ENCODE data around the gene OGA. TPM values are rescaled to one million over a fixed set of nuclear protein-coding genes. Genes with fewer than 3 reads are reported as not detected.
A peak's percentile ranks its signal among the peaks of the same experiment; 100 is the strongest.

OGA gene
- polyA plus RNA-seq, 3 donors = 6.9 to 104 (median 15.3) TPM

GRCh38 chr10:101761226-101761625, 57.0 kb downstream of the OGA start:
- TF ChIP-seq CTCF (IDR thresholded peaks at IDR 0.05) = no peak
- peaks cover 0 to 2% (median 0%) of the 10 kb centered on the region in 7 donors for H3K9me3 Mint-ChIP-seq
- H3K4me2 ChIP-seq (replicated peaks; ENCODE audit: extremely low read depth, low read length, poor library complexity, severe bottlenecking) = no peak overlapping the region
- H3K36me3 Mint-ChIP-seq = no peaks in the 10 kb centered on the region
- peaks cover 9 to 36% (median 14%) of the 10 kb centered on the region in 3 donors for H3K27me3 Mint-ChIP-seq (ENCODE audit: low read depth in 3 of 3)
- H3K9ac ChIP-seq (ENCODE audit: insufficient read depth, low read length, poor library complexity, severe bottlenecking) = no peak overlapping the region
- H3K4me3 Mint-ChIP-seq = no peak overlapping the region
- no peak overlapping the region for H2AFZ ChIP-seq (ENCODE audit: insufficient read depth, low read depth, low read length, poor library complexity, severe bottlenecking)
- no peaks in the 10 kb centered on the region for H3K27me3 ChIP-seq (ENCODE audit: control insufficient read depth in 2 of 2, insufficient read depth in 2 of 2, low read length in 2 of 2)
- intact Hi-C loops (cut with micrococcal nuclease) = no loop called here
- 100% methylated on average over 4 of the region's 9 CpGs for WGBS (ENCODE audit: insufficient coverage)
- no peaks in the 10 kb centered on the region for H3K36me3 ChIP-seq (replicated peaks in 1 of 2; ENCODE audit: control insufficient read depth in 1 of 2, insufficient read depth in 2 of 2, low read length in 2 of 2)
- no peak overlapping the region for H3K4me3 ChIP-seq (replicated peaks in 1 of 3; ENCODE audit: low read depth in 2 of 3, low read length in 3 of 3)
- no peaks in the 10 kb centered on the region for H3K79me2 ChIP-seq (ENCODE audit: insufficient read depth, low read length)
- H4K20me1 ChIP-seq (ENCODE audit: insufficient read depth, low read length) = no peaks in the 10 kb centered on the region
- H3K9me3 ChIP-seq (replicated peaks in 1 of 2; ENCODE audit: control insufficient read depth in 1 of 2, insufficient read depth in 1 of 2, low read length in 2 of 2) = no peaks in the 10 kb centered on the region
- H3K27ac Mint-ChIP-seq = no peak overlapping the region
- no peak overlapping the region for H3K27ac ChIP-seq (ENCODE audit: low read depth in 1 of 2, low read length in 2 of 2)
- DNase-seq = no peak
- no peaks in the 10 kb centered on the region for H3K4me1 Mint-ChIP-seq
- H3K4me1 ChIP-seq (ENCODE audit: control insufficient read depth in 1 of 2, insufficient read depth in 2 of 2, low read length in 2 of 2) = no peaks in the 10 kb centered on the region

- Mint-ChIP-seq H3K9me3 (peaks cover 0 to 5% (median 0%) of the 10 kb centered on the region in 7 donors), H3K27ac (peak overlapping the region in 1 of 7 donors; percentile 64), H3K36me3 (no peaks in the 10 kb centered on the region), H3K4me1 (no peaks in the 10 kb centered on the region), H3K27me3 (ENCODE audit: low read depth in 3 of 3) (peaks cover 7 to 34% (median 12%) of the 10 kb centered on the region in 3 donors), H3K4me3 (no peak overlapping the region)
- no peak overlapping the region for H3K27ac ChIP-seq (ENCODE audit: low read depth in 1 of 2, low read length in 2 of 2)
- DNase-seq = no peak
- TF ChIP-seq CTCF (IDR thresholded peaks at IDR 0.05) = no peak
- H3K4me2 ChIP-seq (replicated peaks; ENCODE audit: extremely low read depth, low read length, poor library complexity, severe bottlenecking) = no peak overlapping the region
- 89% methylated on average over 3 of the region's 3 CpGs for WGBS (ENCODE audit: insufficient coverage)
- H3K4me1 ChIP-seq (ENCODE audit: control insufficient read depth in 1 of 2, insufficient read depth in 2 of 2, low read length in 2 of 2) = no peaks in the 10 kb centered on the region
- intact Hi-C loops (cut with micrococcal nuclease) = no loop called here
- H3K4me3 ChIP-seq (replicated peaks in 1 of 3; ENCODE audit: low read depth in 2 of 3, low read length in 3 of 3) = no peak overlapping the region
- H3K27me3 ChIP-seq (ENCODE audit: control insufficient read depth in 2 of 2, insufficient read depth in 2 of 2, low read length in 2 of 2) = no peaks in the 10 kb centered on the region
- H3K9ac ChIP-seq (ENCODE audit: insufficient read depth, low read length, poor library complexity, severe bottlenecking) = no peak overlapping the region
- no peaks in the 10 kb centered on the region for H4K20me1 ChIP-seq (ENCODE audit: insufficient read depth, low read length)
- no peaks in the 10 kb centered on the region for H3K79me2 ChIP-seq (ENCODE audit: insufficient read depth, low read length)
- H3K36me3 ChIP-seq (replicated peaks in 1 of 2; ENCODE audit: control insufficient read depth in 1 of 2, insufficient read depth in 2 of 2, low read length in 2 of 2) = no peaks in the 10 kb centered on the region
- no peak overlapping the region for H2AFZ ChIP-seq (ENCODE audit: insufficient read depth, low read depth, low read length, poor library complexity, severe bottlenecking)
- no peaks in the 10 kb centered on the region for H3K9me3 ChIP-seq (replicated peaks in 1 of 2; ENCODE audit: control insufficient read depth in 1 of 2, insufficient read depth in 1 of 2, low read length in 2 of 2)
These were observed 57.7 kb downstream of the OGA start for GRCh38 chr10:101760510-101760909.

Data from CD14-positive monocyte (primary cell).